ENCODE measurements around the gene ITGA3. TPM values are rescaled to one million over a fixed set of nuclear protein-coding genes. Genes with fewer than 3 reads are reported as not detected.
A peak's percentile ranks its signal among the peaks of the same experiment; 100 is the strongest.
"Not testable (repeated sequence)": the region's sequence is repeated elsewhere in the genome, so short reads cannot be mapped to it uniquely, and the experiment has no call there.

ITGA3 gene
- polyA plus RNA-seq, 4 donors: 85.2 to 115 (median 108) TPM

GRCh38 chr17:50034498-50035364 is 21.2 kb upstream of the ITGA3 start:
- DNase-seq (ENCODE audit: low read depth in 4 of 4, low spot score in 2 of 4): no peak

GRCh38 chr17:50035421-50035879 is 20.5 kb upstream of the ITGA3 start:
- DNase-seq (ENCODE audit: low read depth in 4 of 4, low spot score in 2 of 4): no peak

- no peak for DNase-seq (ENCODE audit: low read depth in 4 of 4, low spot score in 2 of 4)
Measured at GRCh38 chr17:50035945-50036344, 20.0 kb upstream of the ITGA3 start.

GRCh38 chr17:50036455-50037261 is 19.3 kb upstream of the ITGA3 start:
- no peak for DNase-seq (ENCODE audit: low read depth in 4 of 4, low spot score in 2 of 4)

- DNase-seq (ENCODE audit: low read depth in 4 of 4, low spot score in 2 of 4): peak in 1 of 4 donors; percentile 66
Measured at GRCh38 chr17:50037321-50038107, 18.4 kb upstream of the ITGA3 start.

GRCh38 chr17:50039058-50039457 is 16.9 kb upstream of the ITGA3 start:
- DNase-seq (ENCODE audit: low read depth in 4 of 4, low spot score in 2 of 4): no peak

- not testable (repeated sequence) for DNase-seq (ENCODE audit: low read depth in 4 of 4, low spot score in 2 of 4)
Measured at GRCh38 chr17:50040496-50040895, 15.4 kb upstream of the ITGA3 start.

GRCh38 chr17:50042211-50042610 is 13.7 kb upstream of the ITGA3 start:
- no peak for DNase-seq (ENCODE audit: low read depth in 4 of 4, low spot score in 2 of 4)

- no peak for DNase-seq (ENCODE audit: low read depth in 4 of 4, low spot score in 2 of 4)
Measured at GRCh38 chr17:50043290-50044148, 12.4 kb upstream of the ITGA3 start.

GRCh38 chr17:50044483-50044882 is 11.4 kb upstream of the ITGA3 start:
- DNase-seq (ENCODE audit: low read depth in 4 of 4, low spot score in 2 of 4): no peak

- DNase-seq (ENCODE audit: low read depth in 4 of 4, low spot score in 2 of 4): no peak
Measured at GRCh38 chr17:50045154-50045553, 10.8 kb upstream of the ITGA3 start.

- no peak for DNase-seq (ENCODE audit: low read depth in 4 of 4, low spot score in 2 of 4)
Measured at GRCh38 chr17:50046179-50046578, 9.7 kb upstream of the ITGA3 start.

- no peak for DNase-seq (ENCODE audit: low read depth in 4 of 4, low spot score in 2 of 4)
Measured at GRCh38 chr17:50046667-50047066, 9.2 kb upstream of the ITGA3 start.

- no peak for DNase-seq (ENCODE audit: low read depth in 4 of 4, low spot score in 2 of 4)
Measured at GRCh38 chr17:50047083-50047482, 8.8 kb upstream of the ITGA3 start.

GRCh38 chr17:50047488-50048126 is 8.3 kb upstream of the ITGA3 start:
- no peak for DNase-seq (ENCODE audit: low read depth in 4 of 4, low spot score in 2 of 4)

GRCh38 chr17:50048146-50048720 is 7.7 kb upstream of the ITGA3 start:
- no peak for DNase-seq (ENCODE audit: low read depth in 4 of 4, low spot score in 2 of 4)

GRCh38 chr17:50048988-50049387 is 6.9 kb upstream of the ITGA3 start:
- no peak for DNase-seq (ENCODE audit: low read depth in 4 of 4, low spot score in 2 of 4)

GRCh38 chr17:50049636-50050035 is 6.3 kb upstream of the ITGA3 start:
- DNase-seq (ENCODE audit: low read depth in 4 of 4, low spot score in 2 of 4): no peak

- DNase-seq (ENCODE audit: low read depth in 4 of 4, low spot score in 2 of 4): no peak
Measured at GRCh38 chr17:50050431-50051032, 5.4 kb upstream of the ITGA3 start.
